OCI-LY7 (cell line): Measurements from ENCODE around the gene CASK. TPM values are rescaled to one million over a fixed set of nuclear protein-coding genes. Genes with fewer than 3 reads are reported as not detected.

Experiments
- BruUV-seq: library from RNA; stranded (reverse); fragments of 400-500 nt; replicated peaks from 2 replicates; lab custom pipeline; 2021; lab: Mats Ljungman, UMichigan
- CTCF ChIA-PET: fragments of 300-600 bp; sonication (Branson Sonifier 250); formaldehyde crosslinking; loops from one replicate; lab custom pipeline; 2022; ENCODE audit warnings: antibody characterized with exemption; ENCODE audit not compliant: unreplicated experiment; lab: Charles Lee
- POLR2A ChIA-PET: fragments of 300-600 bp; sonication (Branson Sonifier 250); formaldehyde crosslinking; loops from one replicate; lab custom pipeline; 2022; ENCODE audit warnings: antibody characterized with exemption; lab: Charles Lee
- DNase-seq: peaks from one replicate; pipeline ENCODE4 v3.0.0-alpha.2; 2015; ENCODE audit warnings: low spot score
- H2AFZ ChIP-seq: fragments of 200-600 bp; sonication (generic), shearing (Covaris generic); 2 replicates; pipeline ENCODE4 v1.6.1; 2014; ENCODE audit warnings: mild to moderate bottlenecking, antibody characterized with exemption, low read length, moderate library complexity
- H3K27ac ChIP-seq: fragments of 200-600 bp; sonication (generic); 2 replicates; pipeline ENCODE4 v1.5.1; 2014; ENCODE audit warnings: mixed run types, low read depth, mild to moderate bottlenecking, moderate library complexity, low read length, inconsistent platforms; ENCODE audit not compliant: poor library complexity, severe bottlenecking
- H3K36me3 ChIP-seq: fragments of 200-600 bp; sonication (generic); 2 replicates; pipeline ENCODE4 v1.6.1; 2014; ENCODE audit warnings: mild to moderate bottlenecking, antibody characterized with exemption, low read length, moderate library complexity, mixed read lengths; ENCODE audit not compliant: insufficient read depth
- H3K4me1 ChIP-seq: fragments of 200-600 bp; sonication (generic); 2 replicates; pipeline ENCODE4 v1.5.1; 2014; ENCODE audit warnings: mild to moderate bottlenecking, low read length; ENCODE audit not compliant: insufficient read depth, poor library complexity, severe bottlenecking
- H3K4me2 ChIP-seq: fragments of 200-600 bp; sonication (generic); 2 replicates; pipeline ENCODE4 v1.6.1; 2014; ENCODE audit warnings: mild to moderate bottlenecking, low read length
- H3K4me3 ChIP-seq: fragments of 200-600 bp; sonication (generic); 2 replicates; pipeline ENCODE4 v1.5.1; 2014; ENCODE audit warnings: mild to moderate bottlenecking, low read depth, low read length; ENCODE audit not compliant: poor library complexity, severe bottlenecking
- H3K79me2 ChIP-seq: fragments of 200-600 bp; sonication (generic); 2 replicates; pipeline ENCODE4 v1.6.1; 2016; ENCODE audit warnings: low read depth, mild to moderate bottlenecking, low read length, moderate library complexity, mixed read lengths; ENCODE audit not compliant: insufficient read depth
- H3K9me2 ChIP-seq: fragments of 200-600 bp; sonication (generic); 2 replicates; pipeline ENCODE4 v1.6.1; 2016; ENCODE audit warnings: mild to moderate bottlenecking, low read length, mixed read lengths; ENCODE audit not compliant: insufficient read depth
- H3K9me3 ChIP-seq: fragments of 200-600 bp; sonication (generic); 2 replicates; pipeline ENCODE4 v1.6.1; 2014; ENCODE audit warnings: mild to moderate bottlenecking, mixed run types, low read length, mixed read lengths
- H4K20me1 ChIP-seq: fragments of 200-600 bp; sonication (generic); 2 replicates; pipeline ENCODE4 v1.6.1; 2014; ENCODE audit warnings: mild to moderate bottlenecking, antibody characterized with exemption, low read length, moderate library complexity, mixed read lengths; ENCODE audit not compliant: insufficient read depth
- EZH2phosphoT487 ChIP-seq: fragments of 200-600 bp; sonication (generic); IDR thresholded peaks from 2 replicates; pipeline ENCODE4 v1.6.1; 2018; ENCODE audit warnings: low read depth, borderline replicate concordance, mild to moderate bottlenecking, mixed run types, antibody characterized with exemption, low read length, moderate library complexity, mixed read lengths
- intact Hi-C: fragments of 100-400 bp; cut with micrococcal nuclease; formaldehyde crosslinking; loops from one replicate; pipeline ENCODE4 v1.10.0; 2022; ENCODE audit not compliant: unreplicated experiment
- total RNA-seq, 2 experiments: library from RNA; depleted of rRNA in 1 of 2; stranded (reverse); fragments of >200 nt in 1 of 2; shearing (Covaris generic) in 1 of 2; gene quantifications; 2 replicates each; pipeline ENCODE4 v1.2.3, GENCODE V29; 2014 to 2022
- TF ChIP-seq, protein P1 (sequence below): fragments of 200-600 bp; sonication (generic); conservative IDR thresholded peaks from 2 replicates; pipeline ENCODE4 v1.5.1; 2014; ENCODE audit warnings: mild to moderate bottlenecking, antibody characterized with exemption, low read length, moderate library complexity, mixed read lengths

Gene CASK
- total RNA-seq, 2 experiments from 2014 or later = 18.6 to 29.4 TPM

DNA sequence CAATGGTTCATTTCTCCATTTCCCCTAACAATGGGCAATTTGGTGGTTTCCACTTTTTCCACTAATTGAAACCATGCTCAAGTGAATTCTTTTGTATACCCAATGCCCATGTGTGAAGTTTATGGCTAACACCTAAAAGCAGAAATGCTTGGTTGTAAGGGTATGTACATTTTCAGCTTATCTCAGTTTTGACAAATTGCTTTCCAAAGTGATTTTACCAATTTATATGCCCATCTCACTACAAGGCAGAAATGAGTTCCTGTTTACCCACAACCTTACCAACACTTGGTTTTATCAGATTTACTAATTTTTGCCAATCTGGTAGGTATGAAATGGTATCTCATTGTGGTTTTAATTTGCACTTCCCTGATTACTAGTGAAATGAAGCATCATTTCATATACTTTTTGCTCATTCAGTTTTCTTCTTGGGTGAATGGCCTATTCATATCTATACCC lies 219.8 kb downstream of the CASK start:
- H4K20me1 ChIP-seq = no peaks in the 10 kb centered on the region
- no TSS peak for BruUV-seq
- no peak overlapping the region for H3K4me2 ChIP-seq
- no peaks in the 10 kb centered on the region for H3K9me3 ChIP-seq
- intact Hi-C loops = no loop called here
- no peaks in the 10 kb centered on the region; the same call in 1 of the 2 replicates for H3K36me3 ChIP-seq
- H3K4me1 ChIP-seq = peaks cover 56% of the 10 kb centered on the region
- no peak overlapping the region for H2AFZ ChIP-seq
- ChIA-PET CTCF (no interaction called here), POLR2A (interaction anchor here (0.7 to 1.1 kb wide), 2 partner anchors 11 to 71 kb away, joined by 3 read pairs; no protein-coding TSS in a partner anchor)
- H3K4me3 ChIP-seq = no peak overlapping the region
- H3K9me2 ChIP-seq = no peaks in the 10 kb centered on the region
- H3K27ac ChIP-seq = no peak overlapping the region
- TF ChIP-seq, protein P1, sequence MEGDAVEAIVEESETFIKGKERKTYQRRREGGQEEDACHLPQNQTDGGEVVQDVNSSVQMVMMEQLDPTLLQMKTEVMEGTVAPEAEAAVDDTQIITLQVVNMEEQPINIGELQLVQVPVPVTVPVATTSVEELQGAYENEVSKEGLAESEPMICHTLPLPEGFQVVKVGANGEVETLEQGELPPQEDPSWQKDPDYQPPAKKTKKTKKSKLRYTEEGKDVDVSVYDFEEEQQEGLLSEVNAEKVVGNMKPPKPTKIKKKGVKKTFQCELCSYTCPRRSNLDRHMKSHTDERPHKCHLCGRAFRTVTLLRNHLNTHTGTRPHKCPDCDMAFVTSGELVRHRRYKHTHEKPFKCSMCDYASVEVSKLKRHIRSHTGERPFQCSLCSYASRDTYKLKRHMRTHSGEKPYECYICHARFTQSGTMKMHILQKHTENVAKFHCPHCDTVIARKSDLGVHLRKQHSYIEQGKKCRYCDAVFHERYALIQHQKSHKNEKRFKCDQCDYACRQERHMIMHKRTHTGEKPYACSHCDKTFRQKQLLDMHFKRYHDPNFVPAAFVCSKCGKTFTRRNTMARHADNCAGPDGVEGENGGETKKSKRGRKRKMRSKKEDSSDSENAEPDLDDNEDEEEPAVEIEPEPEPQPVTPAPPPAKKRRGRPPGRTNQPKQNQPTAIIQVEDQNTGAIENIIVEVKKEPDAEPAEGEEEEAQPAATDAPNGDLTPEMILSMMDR = no peak
- no peak for TF ChIP-seq EZH2phosphoT487
- peaks cover 8% of the 10 kb centered on the region; the same call in 1 of the 2 replicates for H3K79me2 ChIP-seq
- no peak for DNase-seq

DNA sequence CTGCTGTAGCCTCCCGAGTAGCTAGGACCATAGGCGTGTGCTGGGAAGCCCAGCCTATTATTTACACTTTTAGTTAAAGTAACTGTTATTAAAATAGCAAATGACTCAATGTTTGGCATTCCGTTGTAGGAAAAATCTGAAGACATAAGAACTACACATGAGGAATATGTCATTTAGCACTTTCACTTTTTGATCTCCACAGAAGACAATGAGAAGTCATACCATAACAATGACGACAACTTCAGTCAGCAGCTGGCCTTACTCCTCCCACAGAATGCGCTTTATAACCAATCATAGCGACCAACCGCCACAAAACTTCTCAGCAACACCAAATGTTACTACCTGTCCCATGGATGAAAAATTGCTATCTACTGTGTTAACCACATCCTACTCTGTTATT lies 227.9 kb downstream of the CASK start:
- H3K9me2 ChIP-seq = no peaks in the 10 kb centered on the region
- H3K79me2 ChIP-seq = no peaks in the 10 kb centered on the region
- no peak overlapping the region for H3K4me2 ChIP-seq
- no peak overlapping the region for H3K27ac ChIP-seq
- no peak overlapping the region for H3K4me3 ChIP-seq
- no peaks in the 10 kb centered on the region for H3K9me3 ChIP-seq
- no TSS peak for BruUV-seq
- intact Hi-C loops = no loop called here
- no peak for TF ChIP-seq EZH2phosphoT487
- TF ChIP-seq, protein P1 = no peak
- CTCF ChIA-PET = no interaction called here
- peaks cover 6% of the 10 kb centered on the region for H3K4me1 ChIP-seq
- DNase-seq = no peak
- H2AFZ ChIP-seq = no peak overlapping the region
- no peaks in the 10 kb centered on the region for H4K20me1 ChIP-seq
- H3K36me3 ChIP-seq = no peaks in the 10 kb centered on the region
- POLR2A ChIA-PET = no interaction called here

DNA sequence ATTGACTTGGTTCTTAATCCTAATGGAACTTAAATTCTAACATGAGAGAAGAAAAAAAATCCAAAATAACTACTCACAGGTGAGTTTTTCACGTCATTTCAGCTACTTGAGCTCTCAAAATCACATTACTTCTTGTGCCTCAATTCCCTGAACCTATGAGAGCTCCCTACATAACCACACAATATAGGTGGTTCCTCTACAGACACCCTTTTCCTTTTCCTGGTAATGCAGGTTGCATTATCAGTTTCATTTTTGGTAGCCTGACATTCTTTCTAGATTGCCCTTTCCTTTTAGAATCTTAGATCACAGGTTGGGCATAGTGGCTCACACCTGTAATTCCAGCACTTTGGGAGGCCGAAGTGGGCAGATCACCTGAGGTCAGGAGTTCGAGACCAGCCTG lies 230.3 kb downstream of the CASK start:
- intact Hi-C loops = no loop called here
- no TSS peak for BruUV-seq
- no peak overlapping the region for H3K4me3 ChIP-seq
- H3K36me3 ChIP-seq = no peaks in the 10 kb centered on the region
- H3K79me2 ChIP-seq = no peaks in the 10 kb centered on the region
- no peak overlapping the region for H2AFZ ChIP-seq
- ChIA-PET CTCF (no interaction called here), POLR2A (interaction anchor here (1.1 kb wide), 1 partner anchor 11 kb away, joined by 3 read pairs; no protein-coding TSS in a partner anchor)
- no peak for DNase-seq
- H3K9me2 ChIP-seq = no peaks in the 10 kb centered on the region
- no peak for TF ChIP-seq EZH2phosphoT487
- TF ChIP-seq, protein P1 = no peak
- no peaks in the 10 kb centered on the region for H3K4me1 ChIP-seq
- no peaks in the 10 kb centered on the region for H3K9me3 ChIP-seq
- H4K20me1 ChIP-seq = no peaks in the 10 kb centered on the region
- no peak overlapping the region for H3K4me2 ChIP-seq
- no peak overlapping the region for H3K27ac ChIP-seq
